ENCODE measurements around the gene GGPS1.
A peak's percentile ranks its signal among the peaks of the same experiment; 100 is the strongest.
"Not testable (repeated sequence)": the region's sequence is repeated elsewhere in the genome, so short reads cannot be mapped to it uniquely, and the experiment has no call there.

GGPS1 gene

GRCh38 chr1:235307158-235308124, 20.9 kb upstream of the GGPS1 start:
- DNase-seq: no peak

- not testable (repeated sequence) for DNase-seq
Measured at GRCh38 chr1:235309206-235309605, 19.2 kb upstream of the GGPS1 start.

- DNase-seq: no peak
Measured at GRCh38 chr1:235313262-235313661, 15.1 kb upstream of the GGPS1 start.

GRCh38 chr1:235313931-235314678, 14.3 kb upstream of the GGPS1 start:
- DNase-seq: no peak

GRCh38 chr1:235315173-235315572, 13.2 kb upstream of the GGPS1 start:
- no peak for DNase-seq

- DNase-seq: no peak
Measured at GRCh38 chr1:235315735-235316134, 12.6 kb upstream of the GGPS1 start.

GRCh38 chr1:235317168-235317567, 11.2 kb upstream of the GGPS1 start:
- DNase-seq: no peak

GRCh38 chr1:235319255-235319654, 9.1 kb upstream of the GGPS1 start:
- no peak for DNase-seq

- no peak for DNase-seq
Measured at GRCh38 chr1:235320521-235321179, 7.7 kb upstream of the GGPS1 start.

- DNase-seq: no peak
Measured at GRCh38 chr1:235324296-235324695, 4.1 kb upstream of the GGPS1 start.

- DNase-seq: no peak
Measured at GRCh38 chr1:235325139-235325538, 3.2 kb upstream of the GGPS1 start.

GRCh38 chr1:235325854-235326253, 2.5 kb upstream of the GGPS1 start:
- no peak for DNase-seq

- peak; percentile 58 to 68 for DNase-seq
Measured at GRCh38 chr1:235326719-235327558, 1.4 kb upstream of the GGPS1 start.

GRCh38 chr1:235327559-235328270, 655 bp upstream of the GGPS1 start, which contains the start of gene ARID4B:
Gene ARID4B (minus strand): TSS chr1:235328179. CDS start chr1:235326919, 1,260 bp downstream.
- DNase-seq: peak in 1 of 2 experiments; percentile 61

GRCh38 chr1:235329139-235329902, 951 bp downstream of the GGPS1 start:
- DNase-seq: peak in 1 of 2 experiments; percentile 66

- no peak for DNase-seq
Measured at GRCh38 chr1:235330918-235331285, 2.5 kb downstream of the GGPS1 start.

- DNase-seq: no peak
Measured at GRCh38 chr1:235331401-235331800, 3.0 kb downstream of the GGPS1 start.

- no peak for DNase-seq
Measured at GRCh38 chr1:235336903-235337302, 8.5 kb downstream of the GGPS1 start.

- DNase-seq: peak in 1 of 2 experiments; percentile 43
Measured at GRCh38 chr1:235339746-235340145, 11.4 kb downstream of the GGPS1 start.

GRCh38 chr1:235341334-235341733, 13.0 kb downstream of the GGPS1 start:
- no peak for DNase-seq

GRCh38 chr1:235342039-235342438, 13.7 kb downstream of the GGPS1 start:
- DNase-seq: no peak

Data from Kasumi-1 (cell line).